Retinal pigment epithelial cell (primary cell): Measurements from ENCODE around the gene SCRN1.

ENCODE experiments used
- DNase-seq: peaks from one replicate; pipeline ENCODE4 v3.0.0-alpha.2; 2010; ENCODE audit warnings: low read depth
- H3K4me3 ChIP-seq: 2 replicates; pipeline ENCODE4 v1.5.1; 2011; ENCODE audit warnings: mild to moderate bottlenecking, low read length, control low read depth, moderate library complexity
- CTCF ChIP-seq: conservative IDR thresholded peaks from 2 replicates; pipeline ENCODE4 v1.5.1; 2011; ENCODE audit warnings: low read depth, low read length, control low read depth, inconsistent platforms

The SCRN1 gene

GRCh38 chr7:29929018-29929807, 60.4 kb downstream of the SCRN1 start:
- no peak overlapping the region for H3K4me3 ChIP-seq
- DNase-seq: no peak
- no peak for TF ChIP-seq CTCF

- DNase-seq: no peak
- no peak for TF ChIP-seq CTCF
- no peak overlapping the region for H3K4me3 ChIP-seq
Measured at GRCh38 chr7:29926741-29927140, 62.9 kb downstream of the SCRN1 start.

- no peak for TF ChIP-seq CTCF
- H3K4me3 ChIP-seq: no peak overlapping the region
- no peak for DNase-seq
Measured at GRCh38 chr7:29926216-29926615, 63.4 kb downstream of the SCRN1 start.

- DNase-seq: no peak
- no peak overlapping the region for H3K4me3 ChIP-seq
- TF ChIP-seq CTCF: no peak
Measured at GRCh38 chr7:29924684-29925083, 64.9 kb downstream of the SCRN1 start.

GRCh38 chr7:29924006-29924405, 65.6 kb downstream of the SCRN1 start:
- no peak overlapping the region for H3K4me3 ChIP-seq
- DNase-seq: no peak
- TF ChIP-seq CTCF: no peak

GRCh38 chr7:29922921-29923700, 66.5 kb downstream of the SCRN1 start:
- no peak for TF ChIP-seq CTCF
- DNase-seq: no peak
- H3K4me3 ChIP-seq: no peak overlapping the region

- H3K4me3 ChIP-seq: no peak overlapping the region
- DNase-seq: peak; percentile 15
- peak; percentile 96 for TF ChIP-seq CTCF
Measured at GRCh38 chr7:29921404-29922010, 68.1 kb downstream of the SCRN1 start.
